T-helper 22 cell (primary cell): ENCODE data around the gene SYK.

Experiments used
- DNase-seq: peaks from one replicate; pipeline ENCODE4 v3.0.0-alpha.2; 2020; ENCODE audit warnings: low read depth

Gene SYK

DNA sequence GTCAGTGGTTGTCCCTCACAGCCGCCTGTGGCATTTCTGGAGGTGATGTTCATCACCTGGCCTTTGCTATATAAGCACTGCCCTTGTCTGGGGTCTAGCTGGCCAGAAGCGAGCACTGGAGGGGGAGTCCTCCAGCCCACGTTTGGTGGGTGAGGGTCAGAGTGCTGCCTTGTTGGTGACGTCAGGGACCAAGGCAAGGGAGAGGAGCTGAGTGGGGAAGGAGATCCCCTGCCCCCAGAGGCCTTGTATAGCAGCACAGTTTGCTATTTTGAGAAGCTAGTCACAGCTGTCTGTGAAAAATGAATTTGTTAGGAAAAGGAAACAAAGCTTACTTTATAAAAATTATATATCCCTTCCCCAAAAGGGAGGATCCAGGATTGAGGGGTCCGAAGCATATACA lies 49.8 kb downstream of the SYK start:
- no peak for DNase-seq

DNA sequence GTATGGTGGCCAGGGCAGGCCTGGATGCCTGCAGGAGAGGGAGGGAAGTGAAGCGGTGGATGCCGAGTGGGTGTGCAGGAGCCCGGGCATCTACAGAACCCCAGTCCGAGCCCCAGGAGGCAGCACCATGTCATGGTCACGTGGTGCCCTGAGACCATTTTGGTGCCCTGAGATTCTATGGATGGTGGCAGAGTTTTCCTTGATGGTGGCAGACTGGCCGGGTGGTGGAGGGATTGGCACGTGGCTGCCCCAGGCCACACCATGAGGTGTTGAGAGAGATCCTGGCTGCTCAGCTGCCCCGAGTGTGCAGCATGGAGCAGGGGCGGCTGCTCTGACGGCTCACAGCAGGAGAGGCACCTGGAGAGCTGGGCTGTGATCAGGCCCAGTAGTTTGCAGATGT lies 52.3 kb downstream of the SYK start:
- DNase-seq, result no peak

DNA sequence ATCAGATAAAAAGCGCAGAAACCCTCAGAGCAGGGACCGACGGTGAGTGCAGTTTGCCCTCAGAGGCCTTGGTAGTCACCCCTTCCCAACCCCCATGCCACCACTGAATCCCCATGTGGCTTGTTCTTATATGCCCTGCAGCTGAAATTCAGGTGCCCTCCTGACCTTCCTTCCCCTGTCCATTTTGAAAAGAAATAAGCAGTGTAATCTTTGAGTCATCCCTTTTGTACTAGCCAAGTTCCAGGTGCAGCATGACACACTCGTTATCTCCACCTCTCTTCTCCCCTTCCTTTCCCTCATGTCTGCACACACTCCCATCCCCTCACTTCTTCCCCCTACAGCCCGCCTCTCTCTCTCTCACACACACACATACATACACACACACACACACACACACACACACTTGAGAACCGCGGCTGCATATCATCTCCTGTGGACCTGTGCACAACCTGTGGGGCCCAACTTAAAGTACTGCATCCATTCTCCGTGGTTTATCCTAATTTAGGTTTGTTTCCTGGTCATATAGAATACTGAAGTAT lies 53.1 kb downstream of the SYK start:
- no peak for DNase-seq

DNA sequence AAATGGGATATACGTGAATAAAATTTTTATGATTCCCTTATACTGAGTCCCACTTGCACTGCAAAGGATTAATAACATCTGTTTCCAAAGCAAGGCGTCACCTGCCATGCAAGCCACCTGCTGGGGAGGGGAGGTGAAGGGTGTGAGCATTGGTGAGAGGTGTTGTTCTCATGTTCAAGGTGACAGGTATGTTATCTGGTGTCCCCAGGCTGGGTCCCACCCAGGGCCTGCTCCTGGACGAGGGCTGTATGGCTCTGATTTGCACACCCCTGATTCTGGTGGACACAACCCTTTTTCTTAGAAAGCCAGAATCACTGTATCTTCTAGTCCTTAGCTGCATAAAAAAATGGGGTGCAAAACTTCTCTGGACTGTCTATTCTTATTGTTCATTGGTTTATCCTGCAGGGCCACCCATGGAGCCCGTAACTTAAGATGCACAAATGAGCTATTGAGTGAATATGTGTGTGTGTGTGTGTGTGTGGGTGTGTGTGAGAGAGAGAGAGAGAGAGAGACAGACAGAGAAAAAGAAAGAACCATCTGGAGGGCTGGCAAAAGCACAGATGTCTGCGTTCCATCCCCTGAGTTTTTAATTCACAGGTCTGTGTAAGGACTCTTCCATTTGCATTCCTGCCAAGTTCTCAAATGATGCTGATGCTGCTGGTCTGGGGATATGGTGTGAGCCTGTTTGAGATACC lies 53.7 kb downstream of the SYK start:
- DNase-seq, result no peak

DNA sequence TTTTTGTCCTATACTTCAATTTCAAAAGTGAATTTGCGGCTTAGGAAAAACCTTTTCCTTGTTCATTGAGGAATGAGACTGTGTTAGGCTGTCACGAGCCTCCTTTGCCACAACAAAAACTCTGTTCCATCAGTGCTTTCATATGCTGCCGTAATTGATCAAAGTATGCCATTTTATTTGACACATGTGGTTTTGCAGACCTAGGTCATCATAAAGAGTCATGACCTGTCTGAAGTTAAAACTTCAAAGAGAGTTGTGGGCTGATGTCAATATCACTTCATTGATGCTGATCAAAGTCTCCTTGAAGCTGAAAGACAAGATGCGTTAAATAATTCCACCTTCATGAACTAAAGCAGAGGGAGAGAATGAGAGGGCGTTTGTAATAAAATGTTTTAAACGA lies 55.5 kb downstream of the SYK start:
- no peak for DNase-seq

DNA sequence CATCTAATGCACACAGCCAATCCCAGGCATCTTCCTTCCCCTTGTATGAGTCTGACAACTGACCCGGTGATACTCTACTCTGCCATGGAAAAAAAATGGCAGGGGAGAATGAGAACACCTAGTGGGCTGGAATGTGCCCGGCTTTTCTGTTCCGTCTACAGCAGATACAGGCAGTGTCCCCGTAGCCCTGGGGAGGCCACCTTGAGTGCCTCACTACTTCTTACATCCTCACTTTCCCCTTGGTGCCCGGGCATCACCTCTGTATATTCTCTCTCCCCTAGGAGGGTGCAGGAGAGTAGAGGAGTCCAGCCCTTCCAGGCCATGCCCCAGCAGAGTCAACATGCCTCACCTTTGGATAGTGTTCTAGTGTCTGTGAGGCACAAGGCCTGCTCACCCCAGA lies 56.2 kb downstream of the SYK start:
- DNase-seq, result no peak

DNA sequence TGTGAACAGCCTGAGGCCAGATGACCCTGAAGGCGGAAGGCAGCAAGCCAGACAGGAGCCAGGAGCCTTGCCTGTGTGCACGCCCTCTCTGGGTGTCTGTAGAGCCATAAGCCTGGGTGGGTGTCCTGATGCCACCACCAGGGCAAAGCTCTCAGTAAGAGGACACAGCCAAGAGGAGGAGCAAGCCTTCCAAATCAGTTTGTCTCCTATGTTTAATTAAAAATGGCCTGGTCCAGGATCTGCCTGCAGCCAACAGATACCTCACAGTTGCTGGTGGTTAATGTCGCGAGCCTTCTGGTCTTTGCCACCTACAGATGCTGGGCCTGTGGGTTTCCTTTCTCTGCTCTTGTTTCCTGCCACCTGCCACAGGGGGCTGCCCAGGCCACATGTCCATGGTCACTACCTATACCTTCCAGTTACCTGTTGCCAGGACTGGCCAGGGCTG lies 56.9 kb downstream of the SYK start:
- DNase-seq, result no peak

DNA sequence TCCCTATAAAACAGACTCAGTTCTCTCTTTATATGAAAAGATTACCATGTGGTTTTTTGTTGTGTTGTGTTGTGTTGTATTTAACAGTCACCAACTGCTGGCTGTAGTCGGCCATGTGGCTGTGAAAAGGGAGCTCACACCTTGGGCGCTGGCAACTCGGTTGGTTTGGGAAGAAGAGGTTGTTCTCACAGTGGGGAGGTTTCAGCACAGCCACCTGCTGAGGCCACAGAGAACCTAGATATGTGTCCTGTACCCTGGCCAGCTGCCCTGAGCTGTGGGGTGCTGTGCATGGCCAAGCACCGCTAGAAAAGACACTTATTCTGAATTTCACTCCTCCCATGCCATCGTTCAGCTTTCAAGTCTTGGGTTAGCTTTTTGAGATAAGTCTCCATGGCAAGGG lies 58.8 kb downstream of the SYK start:
- DNase-seq, result no peak

DNA sequence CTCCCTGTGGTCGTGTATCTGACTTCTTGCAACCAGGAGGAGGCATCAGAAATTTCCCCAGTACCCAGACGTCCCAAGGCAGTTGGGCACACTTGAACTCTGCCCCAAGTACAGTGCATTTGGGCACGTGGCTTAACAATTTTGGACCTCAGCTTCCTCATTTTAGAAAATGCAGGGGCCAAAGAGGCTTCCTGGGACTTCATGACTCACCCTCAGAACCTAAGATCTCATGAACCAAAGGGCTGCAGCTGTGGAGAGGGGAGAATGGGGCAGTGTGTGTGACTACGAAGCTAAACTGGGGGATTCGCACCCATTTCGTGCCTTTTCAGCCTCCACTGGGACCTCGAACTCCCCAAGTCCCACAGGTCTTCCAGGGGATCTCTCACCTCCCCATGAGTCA lies 59.2 kb downstream of the SYK start:
- DNase-seq, result no peak

DNA sequence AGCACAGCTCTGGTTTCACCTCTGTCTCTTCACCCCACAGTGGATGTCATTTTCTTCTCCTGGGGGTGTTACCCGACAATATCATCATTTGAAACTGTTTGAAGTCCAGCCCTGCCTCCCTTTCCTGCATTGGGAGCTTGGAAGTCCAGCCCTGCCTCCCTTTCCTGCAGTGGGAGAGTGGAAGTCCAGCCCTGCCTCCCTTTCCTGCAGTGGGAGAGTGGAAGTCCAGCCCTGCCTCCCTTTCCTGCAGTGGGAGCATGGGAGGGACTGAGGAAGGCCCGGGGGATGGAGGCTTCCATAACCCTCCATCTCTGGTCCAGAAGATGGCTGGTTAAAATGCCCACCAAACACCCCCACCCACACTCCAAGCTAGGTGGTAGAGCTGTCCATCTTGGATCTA lies 59.8 kb downstream of the SYK start:
- no peak for DNase-seq

DNA sequence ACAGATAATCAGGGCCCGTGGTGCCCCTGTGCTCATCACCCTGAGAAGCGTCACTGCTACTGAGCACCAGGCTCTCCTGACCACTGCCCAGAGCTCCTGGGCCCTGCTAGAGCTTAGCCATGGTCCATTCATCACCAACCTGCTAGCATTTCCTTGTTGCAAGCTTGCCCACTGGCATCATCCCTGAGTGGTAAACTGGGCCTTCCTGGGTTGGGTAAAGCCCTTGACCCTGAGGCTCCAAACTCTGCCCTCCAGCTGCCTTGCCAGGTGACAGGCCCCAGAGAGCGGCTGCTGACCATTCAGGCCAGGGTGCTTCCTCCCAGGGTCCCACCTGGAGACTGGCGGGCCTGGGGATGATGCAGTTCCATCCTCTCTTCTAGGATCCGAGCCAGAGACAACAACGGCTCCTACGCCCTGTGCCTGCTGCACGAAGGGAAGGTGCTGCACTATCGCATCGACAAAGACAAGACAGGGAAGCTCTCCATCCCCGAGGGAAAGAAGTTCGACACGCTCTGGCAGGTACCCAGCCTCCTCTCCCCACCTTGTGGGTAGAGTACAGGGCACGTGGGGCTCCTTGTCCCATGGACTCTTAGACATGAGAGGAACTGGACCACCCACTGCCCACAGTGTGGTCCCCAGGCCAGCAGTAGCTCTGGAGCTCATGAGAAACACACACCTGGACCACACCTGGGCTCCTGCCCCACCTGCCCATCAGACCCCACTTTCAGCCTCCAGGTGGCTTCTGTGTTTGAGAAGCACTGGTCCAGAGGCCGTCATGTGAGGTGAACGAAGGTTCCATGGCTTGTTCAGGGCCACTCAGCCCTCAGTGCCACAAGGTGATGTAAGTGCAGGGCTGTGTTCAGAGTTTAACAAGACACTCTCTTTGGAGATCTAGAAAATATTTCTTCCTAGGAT lies 60.5 kb downstream of the SYK start:
- DNase-seq, result no peak

DNA sequence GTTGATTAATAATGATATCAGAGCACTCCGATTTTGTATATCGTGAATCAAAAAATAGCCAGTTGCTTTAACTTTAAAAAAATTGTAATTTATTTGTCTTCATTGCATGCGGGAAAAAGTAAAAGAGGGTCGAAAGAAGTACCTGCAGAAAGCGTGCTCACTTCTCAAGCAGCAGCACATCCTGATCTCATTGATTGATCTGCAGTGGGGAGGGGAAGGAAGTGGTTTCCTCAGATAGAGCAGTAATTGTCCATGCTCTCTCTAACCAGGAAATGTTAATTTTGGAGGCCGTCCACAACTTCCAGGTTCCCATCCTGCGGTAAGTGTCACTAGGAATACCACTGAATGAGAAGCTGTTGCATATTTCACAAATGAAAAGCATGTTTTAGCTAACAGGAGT lies 63.2 kb downstream of the SYK start:
- DNase-seq, result no peak

DNA sequence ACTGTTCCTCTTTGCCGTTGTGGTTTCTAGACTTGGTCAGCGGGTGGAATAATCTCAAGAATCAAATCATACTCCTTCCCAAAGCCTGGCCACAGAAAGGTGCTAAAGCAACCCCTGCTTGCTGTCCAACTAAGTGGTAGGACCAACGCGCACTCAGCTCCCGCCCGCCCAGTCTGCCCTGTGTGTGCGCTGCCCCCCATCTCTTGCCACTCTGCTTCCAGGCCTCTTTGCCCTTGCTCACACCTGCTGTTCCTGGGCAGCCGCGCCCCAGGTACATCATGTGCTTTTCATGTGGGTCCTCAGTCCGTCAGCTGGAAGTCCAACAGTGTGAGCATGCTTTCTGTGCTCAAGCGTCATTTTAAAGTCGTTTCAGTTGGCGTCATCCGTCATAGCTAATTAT lies 65.5 kb downstream of the SYK start:
- no peak for DNase-seq

DNA sequence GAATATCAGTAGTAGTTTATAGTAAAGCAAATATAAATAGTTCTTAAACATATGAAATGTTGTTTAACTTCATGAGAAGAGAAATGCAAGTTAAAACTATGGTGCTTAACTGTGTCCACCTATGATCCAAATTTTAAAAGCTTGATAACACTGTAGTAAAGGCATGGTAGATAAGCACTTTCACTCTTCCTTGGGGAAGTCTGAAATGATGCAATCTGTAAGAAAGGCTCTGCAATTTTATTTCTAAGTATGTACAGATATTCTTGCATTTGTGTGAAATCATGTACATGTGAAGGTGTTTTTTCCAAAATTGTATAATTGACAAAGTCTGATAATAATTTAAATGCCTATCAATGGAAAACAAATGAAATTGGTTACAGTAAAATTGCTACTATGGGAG lies 66.9 kb downstream of the SYK start:
- no peak for DNase-seq

DNA sequence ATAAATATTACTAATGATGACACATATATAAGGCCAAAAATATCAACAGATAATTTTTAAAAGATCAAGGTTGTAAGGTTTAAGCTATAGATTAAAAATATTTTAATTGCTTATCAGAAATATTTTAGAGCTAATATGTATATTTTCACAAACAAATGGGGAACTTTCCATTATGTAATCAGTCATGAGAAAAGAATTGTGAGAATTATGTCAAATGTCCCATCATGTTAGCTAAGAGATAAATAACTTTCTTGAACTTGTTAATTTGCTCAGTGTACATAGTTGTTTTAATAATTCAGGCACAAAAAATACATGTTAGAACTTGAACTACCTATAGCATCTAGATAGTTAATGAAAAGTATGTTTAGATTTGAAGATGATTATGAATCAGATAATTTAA lies 67.7 kb downstream of the SYK start:
- DNase-seq, result no peak

DNA sequence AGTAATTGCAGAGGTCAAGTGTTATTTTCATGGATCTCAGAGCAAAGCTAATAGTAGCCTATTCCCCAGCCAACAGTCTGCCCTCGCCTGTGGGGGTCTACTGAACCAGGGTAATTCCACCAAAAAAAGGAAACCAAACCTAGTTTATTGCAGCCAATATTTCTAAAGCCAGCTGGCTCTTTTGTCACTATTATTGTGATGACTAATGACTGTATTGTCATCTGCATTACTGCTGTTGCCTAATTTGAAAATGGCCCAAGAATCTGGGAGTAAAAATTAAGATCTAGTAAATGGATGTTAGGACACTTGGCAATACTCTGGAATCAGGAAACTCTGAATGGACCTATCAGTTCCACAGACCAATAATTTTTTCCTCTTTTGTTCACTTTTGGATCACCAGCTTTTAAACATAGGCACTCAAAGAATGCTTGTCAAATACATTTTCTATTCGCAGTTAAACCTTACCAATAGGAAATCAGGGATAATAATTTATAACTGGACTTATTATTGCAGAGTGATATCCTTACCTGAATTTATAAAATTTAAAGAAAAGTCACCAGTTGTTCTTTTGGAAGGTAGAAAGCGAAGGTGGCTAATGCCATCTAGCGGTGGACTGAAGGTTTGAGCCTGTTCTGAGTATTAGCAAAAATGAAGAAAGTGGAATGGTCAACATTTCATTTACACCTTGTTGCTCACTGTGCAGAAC lies 69.2 kb downstream of the SYK start:
- no peak for DNase-seq

DNA sequence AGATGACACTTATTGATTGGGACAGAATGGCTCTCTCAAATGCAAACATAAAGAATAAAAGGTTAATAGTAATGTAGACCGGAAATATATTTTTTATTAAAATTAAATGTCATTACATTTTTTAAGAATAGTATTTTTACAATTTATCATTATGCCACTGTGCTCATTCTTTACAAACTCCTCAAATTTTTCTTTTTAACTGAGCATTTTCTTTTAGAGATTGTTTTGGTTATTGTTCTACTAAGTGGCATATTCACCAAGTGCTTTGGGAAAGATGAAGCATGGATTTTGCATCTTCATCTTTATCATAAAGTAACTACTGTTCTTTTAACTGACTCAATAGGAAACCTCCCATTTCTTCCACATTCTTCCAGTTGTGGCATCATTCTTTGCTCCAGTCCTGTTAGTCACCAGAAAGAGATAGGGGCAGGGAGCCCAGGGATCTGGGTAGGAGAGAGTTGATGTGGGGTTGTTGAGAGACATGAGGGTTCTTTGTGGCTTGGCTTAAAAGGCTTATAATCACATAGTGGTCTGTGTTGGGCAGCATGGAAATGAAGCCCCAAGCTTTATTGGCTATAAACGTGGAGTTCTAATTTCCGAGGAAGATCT lies 69.8 kb downstream of the SYK start:
- no peak for DNase-seq

DNA sequence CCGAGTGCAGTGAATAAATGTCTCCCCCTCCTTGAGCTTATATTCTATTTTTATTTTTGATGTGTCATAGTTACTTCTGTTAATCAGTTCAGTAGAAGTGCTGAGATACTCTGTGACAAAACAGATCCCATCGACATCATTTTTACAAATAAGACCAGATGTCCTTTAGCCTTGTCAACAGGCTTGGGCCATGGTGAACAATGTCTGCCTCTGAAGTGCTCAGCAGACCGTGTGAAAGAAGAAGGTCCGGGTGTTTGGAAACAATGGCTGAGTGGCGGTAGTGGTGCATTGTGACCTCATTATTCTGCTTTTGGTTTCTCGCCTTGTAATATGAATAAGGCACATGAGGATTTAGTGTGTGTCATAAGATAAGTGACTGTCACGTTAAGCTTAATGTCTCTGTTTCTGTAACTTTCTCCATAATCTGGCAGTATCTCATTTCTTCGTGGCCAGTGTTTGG lies 71.2 kb downstream of the SYK start:
- no peak for DNase-seq

DNA sequence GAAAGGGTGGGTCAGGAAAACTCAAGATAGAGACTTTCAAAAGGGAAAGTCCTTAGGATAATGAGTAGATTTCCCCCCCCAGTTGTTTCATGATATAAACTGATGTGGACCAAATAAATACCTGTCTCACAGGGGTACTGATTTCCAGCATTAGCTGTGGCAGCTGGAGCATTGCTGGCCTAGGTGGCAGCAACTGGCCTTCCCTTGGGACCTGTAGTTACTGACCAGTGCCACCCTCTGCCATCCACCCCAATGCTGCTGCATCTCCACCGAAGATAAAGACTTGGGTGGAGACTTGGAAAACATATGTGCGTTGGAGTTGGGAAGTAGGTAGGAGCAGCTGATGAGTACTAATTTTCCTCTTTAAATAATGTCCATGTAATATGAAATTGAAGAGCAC lies 71.8 kb downstream of the SYK start:
- no peak for DNase-seq

DNA sequence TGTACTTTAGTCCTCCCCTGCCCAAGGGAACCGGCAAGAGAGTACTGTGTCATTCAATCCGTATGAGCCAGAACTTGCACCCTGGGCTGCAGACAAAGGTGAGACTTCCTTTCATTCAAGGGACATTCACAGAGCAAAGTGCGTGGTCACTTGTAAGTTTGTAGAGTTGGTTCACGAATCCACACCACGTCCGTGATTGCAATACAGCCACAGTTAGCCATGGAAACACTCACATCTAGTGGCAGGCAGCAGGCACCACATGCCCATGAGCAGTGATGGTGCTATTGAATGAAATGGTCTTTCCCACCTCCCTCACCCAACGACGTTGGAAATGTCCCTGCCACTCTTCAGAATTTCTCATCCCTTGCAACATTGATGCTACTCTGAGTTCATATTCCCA lies 72.6 kb downstream of the SYK start:
- no peak for DNase-seq

DNA sequence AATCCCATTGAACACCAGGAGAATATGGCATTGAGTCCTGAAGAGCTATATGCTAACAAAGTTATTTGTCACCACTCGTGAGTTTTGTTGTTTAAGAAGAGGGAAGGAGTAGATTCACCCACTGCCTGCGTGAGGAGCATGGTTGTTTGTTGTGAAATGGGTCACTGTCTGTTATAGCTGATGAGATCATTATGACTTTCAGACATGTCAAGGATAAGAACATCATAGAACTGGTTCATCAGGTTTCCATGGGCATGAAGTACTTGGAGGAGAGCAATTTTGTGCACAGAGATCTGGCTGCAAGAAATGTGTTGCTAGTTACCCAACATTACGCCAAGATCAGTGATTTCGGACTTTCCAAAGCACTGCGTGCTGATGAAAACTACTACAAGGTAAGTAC lies 76.9 kb downstream of the SYK start:
- no peak for DNase-seq

DNA sequence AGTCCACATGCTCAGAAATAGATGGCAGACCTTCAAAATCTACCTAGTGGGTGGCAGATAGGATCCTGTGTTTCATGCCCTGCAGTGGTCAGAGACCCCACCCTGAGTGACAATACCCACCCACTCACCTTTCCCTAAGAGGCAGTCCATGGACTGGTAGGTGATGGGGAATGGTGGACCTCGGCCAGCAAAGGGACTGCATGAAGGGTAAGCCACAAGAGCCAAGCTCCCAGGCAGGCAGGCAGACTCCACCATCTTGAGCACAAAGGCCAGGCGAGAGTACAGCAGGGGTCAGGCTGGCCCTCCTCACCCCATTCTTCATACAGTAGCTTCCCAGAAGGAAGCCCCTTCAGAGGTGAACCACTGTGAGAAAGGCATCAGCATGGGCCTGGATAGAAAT lies 78.4 kb downstream of the SYK start:
- DNase-seq, result no peak
